Breast epithelium (tissue), 3 donors: ENCODE measurements around the gene CT47C1.

ENCODE experiments used
- POLR2A ChIP-seq: fragments of 450-650 bp; IDR thresholded peaks from one replicate; pipeline ENCODE4 v1.6.1; 2016; ENCODE audit warnings: antibody characterized with exemption, mild to moderate bottlenecking, moderate library complexity
- POLR2AphosphoS5 ChIP-seq, 3 donors: sonication (generic); formaldehyde crosslinking; IDR thresholded peaks; one replicate each; pipeline ENCODE4 v1.6.1; 2017; ENCODE audit warnings: antibody characterized with exemption in 3 of 3
- TF ChIP-seq, protein P1 (sequence below), 3 donors: fragments of 450-650 bp; IDR thresholded peaks; one replicate each; pipeline ENCODE4 v1.5.1; 2016 to 2017; ENCODE audit warnings: antibody characterized with exemption in 3 of 3, mild to moderate bottlenecking in 3 of 3, moderate library complexity in 3 of 3

DNA sequence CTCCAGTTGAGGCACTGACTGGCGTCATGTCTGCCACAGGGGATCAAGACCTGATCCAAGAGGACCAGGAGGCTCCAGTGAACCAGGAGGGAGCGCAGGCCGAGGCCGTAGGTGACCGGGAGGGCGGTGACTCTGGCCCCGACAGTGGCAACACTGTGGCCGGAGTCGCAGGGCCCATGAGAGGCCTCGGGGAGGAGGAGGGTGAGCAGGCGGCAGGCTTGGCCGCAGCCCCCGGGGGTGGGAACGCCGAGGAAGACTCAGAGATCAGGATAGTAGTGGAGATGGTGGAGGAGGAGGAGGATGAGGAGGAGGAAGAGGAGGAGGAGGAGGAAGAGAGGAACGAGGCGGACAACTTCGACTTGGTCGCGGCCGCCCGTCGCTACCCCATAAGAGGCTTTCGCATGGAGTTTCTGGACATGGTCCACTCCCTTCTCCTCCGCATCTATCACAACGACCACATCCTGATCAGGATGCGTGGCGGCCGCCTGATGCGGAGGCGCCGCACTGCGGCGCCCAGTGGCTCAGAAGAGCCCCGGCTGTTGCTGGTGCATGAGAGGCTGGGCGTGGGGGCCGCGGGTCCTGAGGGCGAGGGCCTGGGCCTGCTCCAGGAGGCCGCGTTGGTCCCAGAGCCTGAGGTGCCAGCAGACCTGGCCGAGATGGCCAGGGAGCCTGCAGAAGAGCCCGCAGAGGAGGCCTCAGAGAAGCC is 560 bp downstream of the CT47C1 start:
- TF ChIP-seq, protein P1, sequence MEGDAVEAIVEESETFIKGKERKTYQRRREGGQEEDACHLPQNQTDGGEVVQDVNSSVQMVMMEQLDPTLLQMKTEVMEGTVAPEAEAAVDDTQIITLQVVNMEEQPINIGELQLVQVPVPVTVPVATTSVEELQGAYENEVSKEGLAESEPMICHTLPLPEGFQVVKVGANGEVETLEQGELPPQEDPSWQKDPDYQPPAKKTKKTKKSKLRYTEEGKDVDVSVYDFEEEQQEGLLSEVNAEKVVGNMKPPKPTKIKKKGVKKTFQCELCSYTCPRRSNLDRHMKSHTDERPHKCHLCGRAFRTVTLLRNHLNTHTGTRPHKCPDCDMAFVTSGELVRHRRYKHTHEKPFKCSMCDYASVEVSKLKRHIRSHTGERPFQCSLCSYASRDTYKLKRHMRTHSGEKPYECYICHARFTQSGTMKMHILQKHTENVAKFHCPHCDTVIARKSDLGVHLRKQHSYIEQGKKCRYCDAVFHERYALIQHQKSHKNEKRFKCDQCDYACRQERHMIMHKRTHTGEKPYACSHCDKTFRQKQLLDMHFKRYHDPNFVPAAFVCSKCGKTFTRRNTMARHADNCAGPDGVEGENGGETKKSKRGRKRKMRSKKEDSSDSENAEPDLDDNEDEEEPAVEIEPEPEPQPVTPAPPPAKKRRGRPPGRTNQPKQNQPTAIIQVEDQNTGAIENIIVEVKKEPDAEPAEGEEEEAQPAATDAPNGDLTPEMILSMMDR (IDR thresholded peaks at IDR 0.05) = no peak
- TF ChIP-seq POLR2A (no peak), POLR2AphosphoS5 (IDR thresholded peaks at IDR 0.05) (no peak)
